Activated naive CD8-positive, alpha-beta T cell treated with anti-CD3 and anti-CD28 coated beads, Interleukin-2, amount 10 ng/mL, durations not matched to agents 7 days and 5 days (primary cell): Measurements from ENCODE around the gene ADGRG6. TPM values are rescaled to one million over a fixed set of nuclear protein-coding genes. Genes with fewer than 3 reads are reported as not detected.
"Not testable (repeated sequence)": the region's sequence is repeated elsewhere in the genome, so short reads cannot be mapped to it uniquely, and the experiment has no call there.

Experiments used
- ATAC-seq: fragments of 150-1000 bp; cut with Tn5 transposase; one replicate; pipeline ENCODE4 v1.10.0; 2021; ENCODE audit warnings: low read depth, moderate library complexity
- POLR2A ChIA-PET: fragments of 350-600 bp; sonication (Branson Sonifier 250); formaldehyde crosslinking; loops from one replicate; lab custom pipeline; 2021; ENCODE audit warnings: antibody characterized with exemption; lab: Charles Lee
- DNase-seq: peaks from one replicate; pipeline ENCODE4 v3.0.0; 2021
- H3K27ac Mint-ChIP-seq: one replicate; pipeline ENCODE4 v1.8.0; 2022; ENCODE audit warnings: mild to moderate bottlenecking, mixed read lengths
- H3K27me3 Mint-ChIP-seq: one replicate; pipeline ENCODE4 v1.8.0; 2022; ENCODE audit warnings: mild to moderate bottlenecking, moderate library complexity, mixed read lengths
- H3K36me3 Mint-ChIP-seq: one replicate; pipeline ENCODE4 v1.8.0; 2021; ENCODE audit warnings: mild to moderate bottlenecking, mixed read lengths
- H3K4me1 Mint-ChIP-seq: one replicate; pipeline ENCODE4 v1.8.0; 2021; ENCODE audit warnings: mixed read lengths
- H3K4me3 Mint-ChIP-seq: one replicate; pipeline ENCODE4 v1.8.0; 2022; ENCODE audit warnings: mild to moderate bottlenecking, moderate library complexity, mixed read lengths
- H3K9me3 Mint-ChIP-seq: one replicate; pipeline ENCODE4 v1.8.0; 2021; ENCODE audit warnings: mixed read lengths
- total RNA-seq, 2 experiments: library from RNA; stranded (reverse); gene quantifications; one replicate each; pipeline ENCODE4 v1.2.3, GENCODE V29; 2021

ADGRG6 gene
- total RNA-seq, 2 experiments from 2014 or later = 0.91 to 1.2 TPM

DNA sequence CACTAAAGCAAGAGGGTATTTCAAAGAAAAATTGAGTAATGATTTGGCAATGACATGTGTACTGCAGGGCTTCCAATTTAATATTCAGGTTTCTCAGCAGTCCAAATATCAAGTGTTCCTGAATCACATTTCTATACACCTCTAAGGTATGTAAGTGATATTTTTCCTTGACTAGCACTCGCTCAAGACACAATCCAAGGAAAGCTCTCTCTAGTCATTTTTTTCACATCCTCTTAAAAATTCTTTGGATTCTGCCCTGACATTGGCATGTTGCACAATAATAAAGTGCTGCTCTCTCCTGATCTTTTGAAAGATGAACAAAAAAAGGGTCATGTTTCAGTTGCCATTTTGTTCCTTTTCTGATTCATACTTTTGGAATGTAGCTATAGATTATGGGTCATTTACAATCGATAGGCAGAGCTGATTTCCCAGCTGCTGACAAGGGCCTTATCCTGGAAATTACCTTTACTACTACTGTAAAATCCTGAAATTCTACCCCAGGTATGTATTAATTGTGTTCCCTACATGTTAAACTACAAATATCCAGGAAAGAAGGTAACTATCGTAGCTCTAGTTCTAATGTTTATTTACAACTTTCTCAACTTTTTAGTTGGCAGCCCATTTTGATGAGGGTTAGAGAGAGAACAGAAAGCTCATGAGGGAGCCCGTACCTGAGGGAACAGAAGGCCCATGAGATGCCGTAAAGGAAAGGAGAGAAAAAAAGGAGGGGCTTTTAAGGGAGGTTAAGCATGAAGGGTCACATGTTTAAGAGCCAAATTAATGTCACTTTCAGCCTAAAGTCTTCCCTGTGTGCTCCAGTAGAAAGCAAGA, 22.2 kb upstream of the ADGRG6 start:
- Mint-ChIP-seq H3K9me3 (peaks cover 2% of the 10 kb centered on the region), H3K4me1 (no peaks in the 10 kb centered on the region), H3K27me3 (peaks cover 4% of the 10 kb centered on the region), H3K27ac (no peak overlapping the region), H3K4me3 (no peak overlapping the region), H3K36me3 (no peaks in the 10 kb centered on the region)
- no peak for DNase-seq
- POLR2A ChIA-PET = no interaction called here
- no peak for ATAC-seq

DNA sequence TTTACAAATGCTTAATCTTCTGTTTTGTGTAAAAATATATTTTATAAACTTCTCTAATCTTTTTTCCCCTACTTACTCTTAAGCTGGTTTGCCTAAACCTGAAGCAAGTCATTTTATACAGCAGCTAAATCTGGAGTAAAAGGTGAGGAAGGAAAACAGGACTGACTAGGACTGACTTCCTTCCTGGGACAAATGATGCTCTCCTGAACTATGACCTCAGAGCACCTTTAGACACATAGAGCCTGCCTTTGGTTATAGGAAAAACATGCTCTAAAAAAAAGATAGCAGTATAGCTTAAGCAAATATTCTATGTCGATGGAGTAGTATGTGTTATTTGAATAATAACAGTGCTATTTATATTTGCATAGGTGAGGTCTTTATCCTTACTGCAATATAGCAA, 21.5 kb upstream of the ADGRG6 start:
- Mint-ChIP-seq H3K27ac (no peak overlapping the region), H3K27me3 (peaks cover 4% of the 10 kb centered on the region), H3K36me3 (no peaks in the 10 kb centered on the region), H3K4me3 (no peak overlapping the region), H3K4me1 (no peaks in the 10 kb centered on the region), H3K9me3 (peaks cover 2% of the 10 kb centered on the region)
- DNase-seq = no peak
- no peak for ATAC-seq
- POLR2A ChIA-PET = no interaction called here

DNA sequence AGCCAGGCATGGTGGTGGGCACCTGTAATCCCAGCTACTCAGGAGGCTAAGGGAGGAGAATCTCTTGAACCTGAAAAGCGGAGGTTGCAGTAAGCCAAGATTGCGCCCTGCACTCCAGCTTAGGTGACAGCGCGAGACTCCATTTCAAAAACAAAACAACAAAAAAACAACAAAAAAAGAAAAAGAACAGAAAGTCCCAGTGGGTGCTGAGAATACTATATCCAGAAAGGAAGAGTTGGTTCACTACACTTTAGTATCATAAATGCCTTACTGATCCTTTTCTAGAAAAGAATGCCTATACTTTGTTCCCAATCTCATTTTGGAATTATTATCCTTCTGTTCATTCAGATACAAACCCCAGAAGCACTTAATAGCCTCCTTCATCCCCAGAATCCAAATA, 20.9 kb upstream of the ADGRG6 start:
- no peak overlapping the region for H3K4me3 Mint-ChIP-seq
- DNase-seq = no peak
- POLR2A ChIA-PET = no interaction called here
- ATAC-seq = no peak
- H3K9me3 Mint-ChIP-seq = peaks cover 2% of the 10 kb centered on the region
- H3K27me3 Mint-ChIP-seq = no peaks in the 10 kb centered on the region
- no peak overlapping the region for H3K27ac Mint-ChIP-seq
- H3K4me1 Mint-ChIP-seq = no peaks in the 10 kb centered on the region
- H3K36me3 Mint-ChIP-seq = no peaks in the 10 kb centered on the region

DNA sequence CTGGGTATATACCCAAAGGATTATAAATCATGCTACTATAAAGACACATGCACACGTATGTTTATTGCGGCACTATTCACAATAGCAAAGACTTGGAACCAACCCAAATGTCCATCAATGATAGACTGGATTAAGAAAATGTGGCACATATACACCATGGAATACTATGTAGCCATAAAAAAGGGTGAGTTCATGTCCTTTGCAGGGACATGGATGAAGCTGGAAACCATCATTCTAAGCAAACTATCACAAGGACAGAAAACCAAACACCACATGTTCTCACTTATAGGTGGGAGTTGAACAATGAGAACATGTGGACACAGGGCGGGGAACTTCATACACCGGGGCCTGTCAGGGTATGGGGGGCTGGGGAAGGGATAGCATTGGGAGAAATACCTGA, 18.7 kb upstream of the ADGRG6 start:
- H3K27me3 Mint-ChIP-seq, DNase-seq, H3K36me3 Mint-ChIP-seq, POLR2A ChIA-PET, H3K27ac Mint-ChIP-seq, H3K4me1 Mint-ChIP-seq, H3K9me3 Mint-ChIP-seq, H3K4me3 Mint-ChIP-seq, ATAC-seq: not testable (repeated sequence)

DNA sequence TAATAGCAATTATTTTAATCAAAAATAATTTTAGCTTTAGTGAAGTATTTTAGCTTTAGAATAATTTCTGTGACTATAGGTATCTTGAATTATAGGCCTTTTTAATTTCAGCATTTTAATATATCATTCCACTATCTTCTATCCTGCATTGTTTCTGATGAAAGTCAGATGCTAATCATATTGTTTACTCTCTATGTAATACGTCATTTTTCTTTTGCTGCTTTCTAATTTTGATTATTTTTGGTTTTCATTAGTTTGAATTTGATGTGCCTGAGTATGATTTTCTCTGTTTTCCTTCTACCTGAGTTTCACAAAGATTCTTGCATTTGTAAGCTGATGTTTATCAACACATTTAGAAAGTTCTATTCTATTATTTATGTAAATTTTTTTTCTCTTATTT, 17.4 kb upstream of the ADGRG6 start:
- ATAC-seq (no peak), DNase-seq (no peak)
- Mint-ChIP-seq H3K4me1 (no peaks in the 10 kb centered on the region), H3K4me3 (no peak overlapping the region), H3K27me3 (peaks cover 2% of the 10 kb centered on the region), H3K27ac (no peak overlapping the region), H3K36me3 (no peaks in the 10 kb centered on the region), H3K9me3 (no peaks in the 10 kb centered on the region)
- POLR2A ChIA-PET = no interaction called here

DNA sequence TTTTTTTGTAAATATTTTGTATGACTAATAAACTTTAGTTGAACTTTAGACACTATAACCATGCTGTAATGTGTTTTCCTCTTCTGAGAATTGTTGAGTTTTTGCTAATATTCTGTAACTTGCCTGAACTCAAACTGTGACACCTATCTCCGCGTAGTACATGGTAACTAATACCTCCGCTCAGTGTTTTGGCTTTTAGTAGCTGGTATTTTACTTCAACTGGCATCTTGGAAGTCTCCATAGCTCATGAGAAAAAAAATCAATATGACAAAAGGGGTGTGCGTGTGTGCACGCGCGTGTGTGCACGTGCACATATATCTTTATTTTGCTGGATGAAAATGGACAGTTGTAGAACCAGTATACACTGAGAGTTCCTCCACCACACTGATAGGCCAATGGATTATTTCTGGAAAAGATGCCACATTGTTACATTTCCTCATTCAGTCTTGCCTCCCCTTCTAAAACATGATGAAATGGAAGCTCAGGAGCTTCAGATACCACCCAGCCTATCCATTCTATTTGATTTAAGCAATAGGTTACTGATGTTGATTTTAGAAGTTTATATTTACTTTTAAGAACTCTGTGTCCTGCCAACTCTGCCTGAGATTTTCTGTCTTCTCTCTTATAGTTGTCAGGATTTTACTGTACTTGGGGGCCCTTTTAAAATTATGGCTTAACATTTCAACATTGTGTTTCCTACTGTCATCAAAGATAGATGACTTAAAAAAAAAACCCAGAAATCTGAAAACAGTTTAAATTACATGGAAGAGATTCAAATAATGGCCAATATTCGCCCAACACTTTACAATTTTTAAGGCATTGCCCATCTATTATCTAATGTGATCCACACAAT, 16.3 kb upstream of the ADGRG6 start:
- no peak for ATAC-seq
- POLR2A ChIA-PET = no interaction called here
- Mint-ChIP-seq H3K27ac (no peak overlapping the region), H3K36me3 (no peaks in the 10 kb centered on the region), H3K4me1 (no peaks in the 10 kb centered on the region), H3K27me3 (peaks cover 2% of the 10 kb centered on the region), H3K4me3 (no peak overlapping the region), H3K9me3 (no peaks in the 10 kb centered on the region)
- no peak for DNase-seq

DNA sequence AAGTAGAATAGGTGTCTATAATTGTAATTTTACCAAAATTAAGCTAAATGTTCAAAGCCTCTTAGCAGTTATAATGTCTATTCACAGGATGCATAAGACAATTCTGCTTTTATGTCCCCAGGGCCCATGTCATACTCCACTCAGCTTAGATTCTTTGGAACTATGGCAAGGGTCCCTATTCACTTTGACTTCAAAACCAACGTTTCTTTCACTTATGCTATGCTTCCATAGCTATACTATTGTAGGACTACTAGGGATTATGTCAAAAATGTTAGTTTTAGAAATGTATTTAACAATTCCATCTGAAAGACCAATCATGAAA, 15.8 kb upstream of the ADGRG6 start:
- DNase-seq (no peak), ATAC-seq (no peak)
- Mint-ChIP-seq H3K9me3 (no peaks in the 10 kb centered on the region), H3K27ac (no peak overlapping the region), H3K4me3 (no peak overlapping the region), H3K27me3 (peaks cover 2% of the 10 kb centered on the region), H3K36me3 (no peaks in the 10 kb centered on the region), H3K4me1 (no peaks in the 10 kb centered on the region)
- POLR2A ChIA-PET = no interaction called here

DNA sequence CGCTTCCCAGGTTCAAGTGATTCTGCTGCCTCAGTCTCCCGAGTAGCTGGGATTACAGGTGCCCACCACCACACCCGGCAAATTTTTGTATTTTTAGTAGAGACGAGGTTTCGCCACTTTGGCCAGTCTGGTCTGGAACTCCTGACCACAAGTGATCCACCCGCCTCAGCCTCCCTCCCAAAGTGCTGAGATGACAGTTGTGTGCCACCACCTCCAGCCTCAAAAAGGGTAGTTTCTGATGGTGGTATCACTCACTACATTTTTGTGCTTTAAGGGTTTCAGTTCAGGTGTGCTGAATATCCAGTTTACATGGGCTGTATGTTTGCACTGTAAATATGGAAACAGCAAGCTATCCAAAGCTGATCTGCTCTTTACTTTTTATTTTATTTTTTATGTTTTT, 12.1 kb upstream of the ADGRG6 start:
- H3K4me3 Mint-ChIP-seq = no peak overlapping the region
- no peaks in the 10 kb centered on the region for H3K9me3 Mint-ChIP-seq
- POLR2A ChIA-PET = no interaction called here
- no peaks in the 10 kb centered on the region for H3K36me3 Mint-ChIP-seq
- ATAC-seq = no peak
- no peaks in the 10 kb centered on the region for H3K4me1 Mint-ChIP-seq
- H3K27me3 Mint-ChIP-seq = peaks cover 2% of the 10 kb centered on the region
- H3K27ac Mint-ChIP-seq = no peak overlapping the region
- DNase-seq = no peak

DNA sequence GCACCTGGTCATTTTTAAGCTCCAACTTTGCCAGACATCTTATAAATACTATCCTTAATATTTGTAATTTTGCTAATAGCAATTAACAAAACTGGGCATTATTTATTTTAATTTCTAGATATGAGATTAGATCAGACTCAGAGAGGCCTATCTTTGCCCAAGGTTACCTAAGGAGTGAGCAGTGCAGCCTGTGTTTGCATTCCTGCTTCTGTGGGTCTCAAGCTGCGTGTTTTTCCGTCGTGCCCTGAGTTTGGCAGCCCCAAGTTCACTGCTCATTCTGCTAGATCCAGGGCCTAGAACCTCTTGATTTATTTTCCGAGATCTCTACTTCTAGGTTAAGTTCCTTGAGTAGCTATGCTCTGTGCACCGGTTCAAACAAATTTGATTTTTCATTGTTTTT, 11.0 kb upstream of the ADGRG6 start:
- Mint-ChIP-seq H3K36me3 (no peaks in the 10 kb centered on the region), H3K4me1 (no peaks in the 10 kb centered on the region), H3K27ac (no peak overlapping the region), H3K9me3 (no peaks in the 10 kb centered on the region), H3K27me3 (peaks cover 2% of the 10 kb centered on the region), H3K4me3 (no peak overlapping the region)
- no peak for DNase-seq
- POLR2A ChIA-PET = no interaction called here
- ATAC-seq = no peak

DNA sequence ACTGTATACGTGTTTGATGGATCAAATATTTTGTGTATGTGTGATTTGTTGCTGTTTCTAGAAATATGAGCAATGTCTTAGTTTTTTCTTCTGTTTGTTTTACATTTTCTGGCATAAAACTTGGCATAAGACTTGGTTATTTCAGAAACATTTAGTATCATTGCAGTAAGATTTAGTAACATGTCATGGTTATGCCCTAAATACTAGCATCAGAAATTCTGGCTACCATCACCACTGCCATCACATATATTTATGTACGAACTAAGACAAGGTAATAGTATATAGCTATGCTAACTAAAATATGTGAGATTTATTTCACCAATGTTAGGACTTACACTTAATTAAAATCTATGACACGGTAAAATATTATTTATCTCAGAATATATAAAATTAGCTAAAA, 10.3 kb upstream of the ADGRG6 start:
- Mint-ChIP-seq H3K4me3 (no peak overlapping the region), H3K4me1 (no peaks in the 10 kb centered on the region), H3K36me3 (no peaks in the 10 kb centered on the region), H3K9me3 (no peaks in the 10 kb centered on the region), H3K27me3 (peaks cover 2% of the 10 kb centered on the region), H3K27ac (no peak overlapping the region)
- POLR2A ChIA-PET = no interaction called here
- DNase-seq (no peak), ATAC-seq (no peak)

DNA sequence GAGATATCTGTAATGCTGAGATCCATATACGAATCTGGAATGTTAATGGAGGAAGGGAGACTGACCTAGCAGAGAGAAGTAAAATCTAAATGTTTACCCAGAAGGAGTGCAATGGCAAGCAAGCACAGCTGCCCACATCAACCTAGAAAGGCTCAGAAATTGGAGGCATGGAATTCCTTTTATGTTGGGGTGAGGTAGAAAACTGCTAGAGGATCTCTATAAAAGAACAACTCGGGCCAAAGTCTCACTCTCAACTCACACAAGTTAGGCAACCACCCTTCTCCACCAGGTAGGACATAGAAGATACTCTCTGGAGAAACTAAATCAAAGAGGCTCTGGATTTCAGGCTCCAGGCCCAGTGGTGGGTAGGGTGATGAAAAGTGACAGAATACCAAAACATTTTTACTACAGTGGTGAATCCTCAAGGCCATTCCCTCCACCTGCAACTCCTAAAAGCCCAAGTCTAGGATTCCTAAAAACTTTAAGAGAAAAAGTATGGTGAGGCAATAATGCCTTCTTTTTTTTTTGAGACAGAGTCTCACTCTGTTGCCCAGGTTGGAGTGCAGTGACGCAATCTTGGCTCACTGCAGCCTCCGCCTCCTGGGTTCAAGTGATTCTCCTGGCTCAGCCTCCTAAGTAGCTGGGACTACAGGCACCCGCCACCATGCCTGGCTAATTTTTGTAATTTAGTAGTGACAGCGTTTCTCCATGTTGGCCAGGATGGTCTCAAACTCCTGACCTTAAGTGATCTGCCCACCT, 9.5 kb upstream of the ADGRG6 start:
- no peaks in the 10 kb centered on the region for H3K36me3 Mint-ChIP-seq
- no peaks in the 10 kb centered on the region for H3K9me3 Mint-ChIP-seq
- no peak overlapping the region for H3K4me3 Mint-ChIP-seq
- H3K27ac Mint-ChIP-seq = no peak overlapping the region
- no peaks in the 10 kb centered on the region for H3K4me1 Mint-ChIP-seq
- POLR2A ChIA-PET = no interaction called here
- peaks cover 2% of the 10 kb centered on the region for H3K27me3 Mint-ChIP-seq
- ATAC-seq (no peak), DNase-seq (no peak)

DNA sequence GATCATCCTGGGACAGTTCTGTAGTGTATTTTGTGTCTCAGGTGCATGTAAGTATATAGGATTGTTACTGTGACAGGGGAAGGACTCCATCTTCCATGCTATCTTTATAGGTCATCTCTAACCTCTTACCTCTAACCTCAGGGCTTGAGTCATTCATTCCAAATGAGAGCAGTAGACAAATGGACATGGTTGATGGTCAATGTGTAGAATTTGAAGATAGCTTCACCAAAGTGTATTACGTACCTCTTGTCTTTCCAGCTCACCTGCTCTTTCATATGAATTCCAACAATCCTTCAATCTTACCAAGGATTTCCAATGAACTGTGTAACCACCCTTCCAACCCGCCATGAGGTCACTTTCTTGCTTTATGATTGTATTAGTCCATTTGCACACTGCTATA, 8.7 kb upstream of the ADGRG6 start:
- H3K27me3 Mint-ChIP-seq = peaks cover 2% of the 10 kb centered on the region
- H3K36me3 Mint-ChIP-seq = no peaks in the 10 kb centered on the region
- no peak overlapping the region for H3K27ac Mint-ChIP-seq
- H3K4me3 Mint-ChIP-seq = no peak overlapping the region
- DNase-seq (no peak), ATAC-seq (no peak)
- no peaks in the 10 kb centered on the region for H3K9me3 Mint-ChIP-seq
- H3K4me1 Mint-ChIP-seq = no peaks in the 10 kb centered on the region
- POLR2A ChIA-PET = no interaction called here

DNA sequence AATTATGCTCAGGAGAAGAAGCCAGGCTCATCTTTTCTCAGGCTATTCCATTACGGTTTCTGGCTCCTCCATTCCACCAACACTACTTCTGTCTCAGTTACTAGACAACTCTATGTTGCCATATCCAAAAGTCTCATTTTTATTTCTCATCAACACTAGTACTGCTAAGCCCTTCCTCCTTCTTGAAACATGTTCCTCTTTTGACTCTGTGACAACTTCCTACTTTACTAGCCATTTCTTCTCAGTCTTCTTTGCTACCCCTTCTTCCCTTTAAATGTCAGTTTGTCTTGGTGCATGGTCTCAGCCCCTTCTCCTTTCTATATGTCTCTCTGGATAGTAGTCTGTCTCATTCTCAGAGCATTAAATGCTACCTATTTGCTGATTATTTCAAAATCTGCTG, 7.1 kb upstream of the ADGRG6 start:
- POLR2A ChIA-PET = no interaction called here
- H3K4me3 Mint-ChIP-seq = no peak overlapping the region
- no peak for ATAC-seq
- H3K27me3 Mint-ChIP-seq = no peaks in the 10 kb centered on the region
- H3K27ac Mint-ChIP-seq = no peak overlapping the region
- H3K4me1 Mint-ChIP-seq = no peaks in the 10 kb centered on the region
- no peaks in the 10 kb centered on the region for H3K36me3 Mint-ChIP-seq
- H3K9me3 Mint-ChIP-seq = no peaks in the 10 kb centered on the region
- DNase-seq = no peak
